K562 (cell line): Measurements from ENCODE around the gene OTOG. TPM values are rescaled to one million over a fixed set of nuclear protein-coding genes. Genes with fewer than 3 reads are reported as not detected.

Experiments
- ATAC-seq: fragments of 200-7000 bp; cut with Tn5 transposase; 3 replicates; pipeline ENCODE4 v1.9.1; 2020; ENCODE audit warnings: moderate library complexity
- BruUV-seq: library from RNA; stranded (reverse); fragments of 400-500 nt; replicated peaks from 2 replicates; lab custom pipeline; 2021; lab: Mats Ljungman, UMichigan
- CTCF ChIA-PET: fragments of 300-600 bp; formaldehyde crosslinking; extraction: SDS; loops from one replicate; lab custom pipeline; 2021; ENCODE audit warnings: low intra/inter-chr PET ratio; lab: Yijun Ruan, JAX
- POLR2A ChIA-PET: fragments of 300-600, 350-650 bp; sonication (Branson Sonifier 250); formaldehyde crosslinking; extraction: SDS; loops from one replicate; lab custom pipeline; 2021; ENCODE audit warnings: antibody characterized with exemption, inconsistent platforms; lab: Yijun Ruan, JAX
- DNase-seq, 4 experiments: peaks; one replicate each; pipeline versions ENCODE4 v3.0.0 to v3.0.0-alpha.2; 2011 to 2018; ENCODE audit warnings: low spot score in 3 of 4, mixed read lengths in 3 of 4; ENCODE audit errors: extremely low read depth in 1 of 4
- FAIRE-seq: peaks from 2 replicates; lab custom pipeline; 2011; peaks lifted over from hg19 to GRCh38; lab: Jason Lieb, UNC
- H2AFZ ChIP-seq: 2 replicates; pipeline ENCODE4 v1.6.0; 2011; ENCODE audit warnings: low read depth, low read length, control low read depth, inconsistent platforms
- H3K27ac ChIP-seq: fragments of 200-600 bp; 3 replicates; pipeline ENCODE4 v1.8.0; 2011; ENCODE audit warnings: low read depth, mild to moderate bottlenecking, control low read depth, inconsistent platforms, low read length, moderate library complexity, mixed read lengths; ENCODE audit errors: extremely low read depth
- H3K27me3 ChIP-seq, 2 experiments: fragments of 300-600 bp in 1 of 2; 2 replicates in 1 of 2; 3 replicates in 1 of 2; pipeline versions ENCODE4 v1.6.0 to v1.8.0; 2011; ENCODE audit warnings: inconsistent platforms in 2 of 2, low read length in 2 of 2, mild to moderate bottlenecking in 1 of 2, mixed read lengths in 1 of 2, moderate library complexity in 1 of 2; ENCODE audit not compliant: control insufficient read depth in 2 of 2, insufficient read depth in 2 of 2
- H3K36me3 ChIP-seq: fragments of 300-600 bp; 3 replicates; pipeline ENCODE4 v1.8.0; 2011; ENCODE audit warnings: mild to moderate bottlenecking, low read length, inconsistent platforms; ENCODE audit not compliant: control insufficient read depth, insufficient read depth
- H3K4me1 ChIP-seq, 2 experiments: fragments of 200-600 bp in 1 of 2; replicated peaks in 1 of 2; 2 replicates in 1 of 2; 3 replicates in 1 of 2; pipeline versions ENCODE4 v1.5.1 to v1.8.0; 2011; ENCODE audit warnings: inconsistent platforms in 2 of 2, low read length in 2 of 2, mild to moderate bottlenecking in 1 of 2, mixed read lengths in 1 of 2, moderate library complexity in 1 of 2; ENCODE audit not compliant: control insufficient read depth in 2 of 2, insufficient read depth in 2 of 2
- H3K4me2 ChIP-seq: 2 replicates; pipeline ENCODE4 v1.6.1; 2011; ENCODE audit warnings: low read length, control low read depth, inconsistent platforms, mixed read lengths; ENCODE audit not compliant: insufficient read depth
- H3K4me3 ChIP-seq: fragments of 200-600 bp; sonication (generic), shearing (Covaris generic); 2 replicates; pipeline ENCODE4 v1.5.1; 2016; ENCODE audit warnings: control low read depth, inconsistent platforms
- H3K79me2 ChIP-seq: fragments of 200-600 bp; 3 replicates; pipeline ENCODE4 v1.8.0; 2011; ENCODE audit warnings: low read length, inconsistent platforms; ENCODE audit not compliant: control insufficient read depth, insufficient read depth
- H3K9ac ChIP-seq, 2 experiments: 2 replicates each; pipeline versions ENCODE4 v1.6.0 to v1.6.1; 2011; ENCODE audit warnings: low read depth in 2 of 2, low read length in 2 of 2, control low read depth in 1 of 2, inconsistent platforms in 1 of 2, mild to moderate bottlenecking in 1 of 2, mixed read lengths in 1 of 2; ENCODE audit not compliant: insufficient read depth in 1 of 2
- H3K9me1 ChIP-seq: one replicate; pipeline ENCODE4 v1.6.0; 2011; ENCODE audit warnings: inconsistent platforms, mild to moderate bottlenecking, low read length, moderate library complexity; ENCODE audit not compliant: control insufficient read depth, insufficient read depth
- H3K9me3 ChIP-seq: replicated peaks from 2 replicates; pipeline ENCODE4 v1.5.1; 2011; ENCODE audit warnings: low read depth, low read length, inconsistent platforms; ENCODE audit not compliant: control insufficient read depth, insufficient read depth
- H4K20me1 ChIP-seq: replicated peaks from 2 replicates; pipeline ENCODE4 v1.6.1; 2011; ENCODE audit warnings: low read length, inconsistent platforms, mixed read lengths; ENCODE audit not compliant: control insufficient read depth, insufficient read depth
- ELF4 ChIP-seq: fragments of 450-650 bp; formaldehyde crosslinking; IDR thresholded peaks from 2 replicates; pipeline ENCODE4 v1.4.0; 2022; ENCODE audit warnings: missing genetic modification characterization
- HNRNPH1 ChIP-seq: fragments of 200-400 bp; formaldehyde crosslinking; optimal IDR thresholded peaks from 2 replicates; pipeline ENCODE3; 2017; ENCODE audit warnings: low read depth, mild to moderate bottlenecking, low read length, moderate library complexity
- LARP7 ChIP-seq: fragments of 450-650 bp; IDR thresholded peaks from 2 replicates; pipeline ENCODE4 v1.6.1; 2016
- MNT ChIP-seq, 2 experiments: fragments of 450-650 bp; conservative IDR thresholded peaks; 2 replicates each; pipeline ENCODE4 v1.6.1; 2017; ENCODE audit warnings: mild to moderate bottlenecking in 2 of 2, moderate library complexity in 2 of 2
- RBM14 ChIP-seq: fragments of 200-400 bp; formaldehyde crosslinking; IDR thresholded peaks from 2 replicates; pipeline ENCODE4 v1.6.1; 2018; ENCODE audit warnings: low read depth, mild to moderate bottlenecking, low read length, moderate library complexity, borderline replicate concordance; ENCODE audit not compliant: insufficient read depth
- SIX5 ChIP-seq, 2 experiments: IDR thresholded peaks; 2 replicates each; pipeline ENCODE4 v1.6.1; 2011; ENCODE audit warnings: low read length in 2 of 2, borderline replicate concordance in 1 of 2, low read depth in 1 of 2, mild to moderate bottlenecking in 1 of 2, moderate library complexity in 1 of 2; ENCODE audit not compliant: insufficient read depth in 1 of 2
- SMAD1 ChIP-seq: fragments of 150-350 bp; IDR thresholded peaks from 2 replicates; pipeline ENCODE4 v1.6.1; 2014; ENCODE audit warnings: low read length, low read depth; ENCODE audit not compliant: partially characterized antibody
- SMARCA4 ChIP-seq: fragments of 450-650 bp; IDR thresholded peaks from 2 replicates; pipeline ENCODE4 v1.6.1; 2016
- ZNF398 ChIP-seq: fragments of 250-450 bp; sonication (Bioruptor Pico); IDR thresholded peaks from 2 replicates; pipeline ENCODE4 v1.8.0; 2021; ENCODE audit warnings: moderate library complexity, mild to moderate bottlenecking, inconsistent platforms
- ZNF583 ChIP-seq: fragments of 250-450 bp; sonication (Bioruptor Pico); IDR thresholded peaks from 2 replicates; pipeline ENCODE4 v1.4.0; 2020
- WGBS: fragments of 100-300 bp; shearing (Covaris generic); methylation state at CpG from one replicate; pipeline ENCODE4 v1.1.6; 2016; ENCODE audit warnings: low coverage, mixed read lengths; ENCODE audit not compliant: insufficient coverage; ENCODE audit errors: missing lambda C conversion rate; 5-methylcytosine and 5-hydroxymethylcytosine counted together
- in situ Hi-C: fragments of 300-500 bp; cut with MboI; formaldehyde crosslinking; loops from 4 replicates; pipeline ENCODE4 v1.15.0; 2018; ENCODE audit warnings: inconsistent platforms, mixed read lengths
- intact Hi-C: fragments of 100-400 bp; cut with micrococcal nuclease; formaldehyde crosslinking; loops from 2 replicates; pipeline ENCODE4 v1.14.2; 2022
- polyA plus RNA-seq, 8 experiments: library from polyadenylated mRNA; depleted of rRNA in 4 of 8; stranded (reverse) in 5 of 8; unstranded in 3 of 8; fragments of >200 nt; fragmentation: Nextera tagmentation in 2 of 8; fragmentation: Illumina TruSeq in 1 of 8; extraction: Ambion mirVana in 2 of 8; extraction: Trizol in 1 of 8; gene quantifications; 2 replicates each; pipeline versions ENCODE4 v1.2.1 to v1.2.3, GENCODE V29; 2011 to 2014; ENCODE audit warnings: inconsistent platforms in 1 of 8, missing spikeins in 1 of 8
- total RNA-seq, 7 experiments: library from RNA; depleted of rRNA in 6 of 7; stranded (reverse); fragments of >200 nt in 6 of 7; fragmentation: Illumina TruSeq in 2 of 7; extraction: Trizol in 2 of 7; gene quantifications; 2 replicates each; pipeline versions ENCODE4 v1.2.1 to v1.2.3, GENCODE V29; 2011 to 2021; ENCODE audit warnings: low replicate concordance in 1 of 7

The OTOG gene
- total and polyA plus RNA-seq, 9 of the 15 experiments (the other 6 are each of a cell fraction or from before 2014, with no cell fraction given), result not detected

- CTCF ChIA-PET, result no interaction called here
- H3K9ac ChIP-seq, result no peak overlapping the region
Observed at GRCh38 chr11:17607591-17608570, 60.8 kb downstream of the OTOG start.

GRCh38 chr11:17608821-17609220, 61.8 kb downstream of the OTOG start:
- no TSS peak for BruUV-seq
- no peak overlapping the region for H3K27ac ChIP-seq
- ATAC-seq, result no peak
- no peaks in the 10 kb centered on the region for H3K9me1 ChIP-seq
- no peak overlapping the region for H2AFZ ChIP-seq
- peaks cover 3 to 57% of the 10 kb centered on the region in 2 experiments; a peak in 3 of 5 replicates for H3K27me3 ChIP-seq
- ChIA-PET CTCF (no interaction called here), POLR2A (no interaction called here)
- no peaks in the 10 kb centered on the region for H3K9me3 ChIP-seq
- H3K4me3 ChIP-seq, result no peak overlapping the region
- no peak overlapping the region for H3K9ac ChIP-seq
- H3K36me3 ChIP-seq, result no peaks in the 10 kb centered on the region
- peaks cover 0 to 3% of the 10 kb centered on the region in 2 experiments; a peak in 2 of 5 replicates for H3K4me1 ChIP-seq
- in situ Hi-C loops, result loop anchor here (10.0 kb wide), 1 partner anchor 116 kb away; no protein-coding TSS in a partner anchor
- intact Hi-C loops, result no loop called here
- 2% methylated on average over 4 of the region's 6 CpGs for WGBS
- DNase-seq, result no peak
- H3K79me2 ChIP-seq, result no peaks in the 10 kb centered on the region
- H4K20me1 ChIP-seq, result peaks cover 2% of the 10 kb centered on the region; the same call in 1 of the 2 replicates
- no peak for FAIRE-seq
- H3K4me2 ChIP-seq, result no peak overlapping the region
- TF ChIP-seq ZNF398 (CRISPR knock-in tag) (no peak), RBM14 (no peak), LARP7 (no peak), MNT (conservative IDR thresholded peaks at IDR 0.05) (no peak), SMAD1 (no peak), HNRNPH1 (no peak), SIX5 (IDR thresholded peaks at IDR 0.05; ENCODE audit: borderline replicate concordance in 1 of 2, insufficient read depth in 1 of 2, low read depth in 1 of 2, low read length in 2 of 2) (no peak), ELF4 (CRISPR knock-in tag) (no peak), ZNF583 (CRISPR knock-in tag) (no peak)

More at GRCh38 chr11:17607591-17608570, 60.8 kb downstream of the OTOG start:
- FAIRE-seq (no peak), DNase-seq (no peak), ATAC-seq (no peak)
- Histone ChIP-seq H3K9me1 (no peaks in the 10 kb centered on the region), H3K4me2 (no peak overlapping the region), H2AFZ (no peak overlapping the region), H3K27me3 (peaks cover 3 to 57% of the 10 kb centered on the region in 2 experiments; a peak in 3 of 5 replicates), H3K4me3 (no peak overlapping the region), H3K9me3 (no peaks in the 10 kb centered on the region), H3K27ac (no peak overlapping the region), H4K20me1 (peaks cover 2% of the 10 kb centered on the region; the same call in 1 of the 2 replicates), H3K4me1 (peaks cover 0 to 3% of the 10 kb centered on the region in 2 experiments; a peak in 2 of 5 replicates), H3K36me3 (no peaks in the 10 kb centered on the region), H3K79me2 (no peaks in the 10 kb centered on the region)
- intact Hi-C loops, result no loop called here
- no peak for TF ChIP-seq SMARCA4
- POLR2A ChIA-PET, result no interaction called here
- in situ Hi-C loops, result loop anchor here (10.0 kb wide), 1 partner anchor 117 kb away; no protein-coding TSS in a partner anchor
- no TSS peak for BruUV-seq
- under 1% methylated on average over 12 of the region's 20 CpGs for WGBS
